ENCODE results near the gene EEF2KMT. TPM values are rescaled to one million over a fixed set of nuclear protein-coding genes. Genes with fewer than 3 reads are reported as not detected.
"Not testable (repeated sequence)": the region's sequence is repeated elsewhere in the genome, so short reads cannot be mapped to it uniquely, and the experiment has no call there.

EEF2KMT gene, protein sequence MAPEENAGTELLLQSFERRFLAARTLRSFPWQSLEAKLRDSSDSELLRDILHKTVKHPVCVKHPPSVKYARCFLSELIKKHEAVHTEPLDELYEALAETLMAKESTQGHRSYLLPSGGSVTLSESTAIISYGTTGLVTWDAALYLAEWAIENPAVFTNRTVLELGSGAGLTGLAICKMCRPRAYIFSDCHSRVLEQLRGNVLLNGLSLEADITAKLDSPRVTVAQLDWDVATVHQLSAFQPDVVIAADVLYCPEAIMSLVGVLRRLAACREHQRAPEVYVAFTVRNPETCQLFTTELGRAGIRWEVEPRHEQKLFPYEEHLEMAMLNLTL
- total RNA-seq, result 10 to 100 TPM; 19.8 to 30.2 (median 27.3) TPM

DNA sequence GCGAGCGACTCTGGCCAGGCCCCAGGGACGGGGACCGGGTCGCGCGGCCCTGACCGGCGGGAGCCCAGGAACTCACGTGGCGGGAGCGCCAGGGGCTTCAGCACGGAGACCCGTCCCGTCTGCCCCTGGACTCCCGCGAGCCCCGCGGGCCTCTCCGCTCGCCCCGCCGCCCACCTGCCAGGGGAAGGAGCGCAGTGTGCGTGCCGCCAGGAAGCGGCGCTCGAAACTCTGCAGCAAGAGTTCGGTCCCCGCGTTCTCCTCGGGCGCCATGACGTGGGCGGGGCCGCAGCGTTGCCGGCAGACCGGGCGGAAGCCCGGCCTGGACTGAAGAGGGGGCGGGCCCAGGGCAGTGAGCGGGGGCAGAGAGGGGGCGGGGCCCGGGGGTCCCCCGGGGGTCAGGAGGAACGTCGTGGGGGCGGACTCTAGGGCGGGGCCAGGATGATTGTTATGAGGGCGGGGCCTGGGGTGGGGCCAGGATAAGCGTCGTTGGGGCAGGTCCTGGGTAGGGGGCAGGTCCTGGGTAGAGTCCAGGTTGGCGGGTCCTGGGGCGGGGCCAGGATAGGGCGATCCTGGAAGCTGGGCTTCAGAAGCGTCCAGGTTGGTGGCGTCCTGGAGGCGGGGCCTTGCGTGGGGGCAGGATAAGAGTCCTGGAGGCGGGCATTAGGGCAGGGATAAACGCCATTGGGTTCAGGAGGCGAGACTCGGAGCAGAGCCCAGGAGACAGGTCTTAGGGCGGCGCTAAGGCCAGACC is at the start of gene EEF2KMT:
EEF2KMT (minus strand) TSS at position 326 of the 751 bp plus-strand sequence; CDS start at position 270, 56 bp downstream.
- H3K27me3 Mint-ChIP-seq (ENCODE audit: low read depth); H3K36me3 Mint-ChIP-seq (ENCODE audit: insufficient read depth); H3K9me3 Mint-ChIP-seq: not testable (repeated sequence)
- Mint-ChIP-seq H3K4me1 (ENCODE audit: low read depth) (peaks cover 23% of the 10 kb centered on the region), H3K4me3 (peak within 1 kb of the TSS; percentile 89)
- DNase-seq, result peak; percentile 88
- peak; percentile 98 to 99 for ATAC-seq

GRCh38 chr16:5144621-5144956 is 47.0 kb upstream of the EEF2KMT start:
- ATAC-seq, H3K4me3 Mint-ChIP-seq, H3K9me3 Mint-ChIP-seq: not testable (repeated sequence)

DNA sequence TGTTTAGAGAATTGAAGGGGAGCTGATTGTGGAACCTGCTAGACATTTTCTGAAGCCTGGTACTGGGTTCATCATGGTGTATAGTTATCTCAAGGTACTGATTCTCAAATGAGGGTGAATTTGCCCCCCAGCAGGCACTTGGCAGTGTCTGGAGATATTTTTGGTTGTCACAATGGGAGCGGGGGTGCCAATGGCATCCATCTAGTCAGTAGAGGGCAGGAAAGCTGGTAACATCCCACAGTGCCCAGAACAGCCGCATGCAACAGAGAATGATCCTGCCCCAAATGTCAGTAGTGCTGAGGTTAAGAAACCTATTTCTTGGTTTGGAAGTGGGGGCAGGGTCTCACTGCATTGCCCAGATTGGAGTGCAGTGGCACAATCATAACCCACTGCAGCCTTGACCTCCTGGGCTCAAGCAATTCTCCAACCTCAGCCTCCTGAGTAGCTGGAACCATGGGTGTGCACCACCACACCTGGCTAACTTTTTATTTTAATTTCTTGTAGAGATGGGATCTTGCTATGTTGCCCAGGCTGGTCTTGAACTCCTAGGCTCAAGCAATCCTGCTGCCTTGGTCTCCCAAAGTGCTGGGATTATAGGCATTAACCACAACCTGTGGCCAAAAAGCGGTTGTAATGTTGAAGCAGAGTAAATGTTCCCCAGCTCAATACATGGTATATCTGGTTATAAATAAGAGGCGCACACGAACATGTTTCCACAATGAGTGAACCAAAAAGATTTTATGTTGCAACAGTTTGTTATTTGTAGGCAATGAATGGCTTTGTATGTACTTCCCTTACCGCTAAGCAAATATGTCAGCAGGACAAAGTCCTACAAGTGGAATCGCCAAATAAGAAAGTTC is 46.4 kb upstream of the EEF2KMT start:
- Mint-ChIP-seq H3K4me3 (no peak overlapping the region), H3K9me3 (no peaks in the 10 kb centered on the region), H3K27me3 (ENCODE audit: low read depth) (peaks cover 29% of the 10 kb centered on the region), H3K36me3 (ENCODE audit: insufficient read depth) (no peaks in the 10 kb centered on the region), H3K4me1 (ENCODE audit: low read depth) (no peaks in the 10 kb centered on the region)
- ATAC-seq (no peak), DNase-seq (no peak)

More at GRCh38 chr16:5144621-5144956, 47.0 kb upstream of the EEF2KMT start:
- peaks cover 27% of the 10 kb centered on the region for H3K27me3 Mint-ChIP-seq (ENCODE audit: low read depth)
- not testable (repeated sequence) for DNase-seq; H3K4me1 Mint-ChIP-seq (ENCODE audit: low read depth); H3K36me3 Mint-ChIP-seq (ENCODE audit: insufficient read depth)

GRCh38 chr16:5140151-5140550 is 42.6 kb upstream of the EEF2KMT start:
- not testable (repeated sequence) for H3K4me3 Mint-ChIP-seq; H3K36me3 Mint-ChIP-seq (ENCODE audit: insufficient read depth); DNase-seq; H3K4me1 Mint-ChIP-seq (ENCODE audit: low read depth); ATAC-seq; H3K9me3 Mint-ChIP-seq
- peaks cover 26% of the 10 kb centered on the region for H3K27me3 Mint-ChIP-seq (ENCODE audit: low read depth)

- not testable (repeated sequence) for H3K36me3 Mint-ChIP-seq (ENCODE audit: insufficient read depth); H3K9me3 Mint-ChIP-seq; H3K4me1 Mint-ChIP-seq (ENCODE audit: low read depth); DNase-seq; H3K4me3 Mint-ChIP-seq; ATAC-seq
- H3K27me3 Mint-ChIP-seq (ENCODE audit: low read depth), result peaks cover 36% of the 10 kb centered on the region
Observed at GRCh38 chr16:5134739-5135452, 37.3 kb upstream of the EEF2KMT start.

DNA sequence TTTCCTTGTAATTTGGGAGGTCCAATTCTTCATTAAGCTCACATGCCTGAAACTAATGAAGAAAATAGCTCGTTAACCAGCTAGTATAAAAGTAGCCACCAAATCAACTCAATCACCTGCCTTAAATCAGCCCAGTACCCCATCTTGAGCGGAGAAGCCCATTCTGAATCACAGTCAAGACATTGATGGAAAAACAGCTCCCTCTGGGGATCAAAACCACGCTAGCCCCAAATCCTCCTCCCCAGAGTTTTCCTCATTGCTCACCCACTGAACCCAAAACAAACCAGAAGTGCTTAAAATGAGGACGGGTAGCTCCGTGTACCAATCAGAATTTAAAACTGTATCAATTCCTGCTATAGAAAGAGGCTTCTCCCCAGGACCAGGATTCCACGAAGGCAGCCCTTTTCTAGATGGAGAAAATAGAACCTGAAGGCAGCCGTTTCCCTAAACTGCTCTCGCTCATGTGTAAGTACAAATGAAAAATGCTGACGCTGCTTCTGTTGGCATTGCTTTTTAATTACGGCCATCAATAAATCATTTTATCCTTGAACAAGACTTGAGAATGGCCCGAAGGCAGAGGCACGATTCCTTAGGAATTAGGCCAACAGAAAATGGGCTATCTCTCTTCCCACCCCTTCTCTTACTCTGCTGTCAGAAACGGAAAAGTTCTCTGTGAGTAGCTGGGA is 35.5 kb upstream of the EEF2KMT start:
- not testable (repeated sequence) for ATAC-seq; H3K4me1 Mint-ChIP-seq (ENCODE audit: low read depth); DNase-seq; H3K4me3 Mint-ChIP-seq; H3K9me3 Mint-ChIP-seq; H3K36me3 Mint-ChIP-seq (ENCODE audit: insufficient read depth)
- peaks cover 37% of the 10 kb centered on the region for H3K27me3 Mint-ChIP-seq (ENCODE audit: low read depth)

- not testable (repeated sequence) for ATAC-seq; H3K36me3 Mint-ChIP-seq (ENCODE audit: insufficient read depth); H3K4me3 Mint-ChIP-seq; H3K9me3 Mint-ChIP-seq; H3K4me1 Mint-ChIP-seq (ENCODE audit: low read depth); DNase-seq
- peaks cover 32% of the 10 kb centered on the region for H3K27me3 Mint-ChIP-seq (ENCODE audit: low read depth)
Observed at GRCh38 chr16:5131467-5132004, 33.9 kb upstream of the EEF2KMT start.

GRCh38 chr16:5117300-5118087 is 19.9 kb upstream of the EEF2KMT start:
- H3K36me3 Mint-ChIP-seq (ENCODE audit: insufficient read depth); H3K9me3 Mint-ChIP-seq; DNase-seq; ATAC-seq: not testable (repeated sequence)
- Mint-ChIP-seq H3K4me1 (ENCODE audit: low read depth) (peaks cover 13% of the 10 kb centered on the region), H3K4me3 (peak overlapping the region; percentile 52), H3K27me3 (ENCODE audit: low read depth) (peaks cover 18% of the 10 kb centered on the region)

- not testable (repeated sequence) for H3K4me3 Mint-ChIP-seq; ATAC-seq; DNase-seq; H3K9me3 Mint-ChIP-seq; H3K36me3 Mint-ChIP-seq (ENCODE audit: insufficient read depth)
- peaks cover 13% of the 10 kb centered on the region for H3K4me1 Mint-ChIP-seq (ENCODE audit: low read depth)
- peaks cover 16% of the 10 kb centered on the region for H3K27me3 Mint-ChIP-seq (ENCODE audit: low read depth)
Observed at GRCh38 chr16:5116780-5117295, 19.2 kb upstream of the EEF2KMT start.

GRCh38 chr16:5110933-5111332 is 13.3 kb upstream of the EEF2KMT start:
- not testable (repeated sequence) for H3K4me1 Mint-ChIP-seq (ENCODE audit: low read depth); H3K27me3 Mint-ChIP-seq (ENCODE audit: low read depth); ATAC-seq; H3K4me3 Mint-ChIP-seq; H3K9me3 Mint-ChIP-seq; DNase-seq; H3K36me3 Mint-ChIP-seq (ENCODE audit: insufficient read depth)

DNA sequence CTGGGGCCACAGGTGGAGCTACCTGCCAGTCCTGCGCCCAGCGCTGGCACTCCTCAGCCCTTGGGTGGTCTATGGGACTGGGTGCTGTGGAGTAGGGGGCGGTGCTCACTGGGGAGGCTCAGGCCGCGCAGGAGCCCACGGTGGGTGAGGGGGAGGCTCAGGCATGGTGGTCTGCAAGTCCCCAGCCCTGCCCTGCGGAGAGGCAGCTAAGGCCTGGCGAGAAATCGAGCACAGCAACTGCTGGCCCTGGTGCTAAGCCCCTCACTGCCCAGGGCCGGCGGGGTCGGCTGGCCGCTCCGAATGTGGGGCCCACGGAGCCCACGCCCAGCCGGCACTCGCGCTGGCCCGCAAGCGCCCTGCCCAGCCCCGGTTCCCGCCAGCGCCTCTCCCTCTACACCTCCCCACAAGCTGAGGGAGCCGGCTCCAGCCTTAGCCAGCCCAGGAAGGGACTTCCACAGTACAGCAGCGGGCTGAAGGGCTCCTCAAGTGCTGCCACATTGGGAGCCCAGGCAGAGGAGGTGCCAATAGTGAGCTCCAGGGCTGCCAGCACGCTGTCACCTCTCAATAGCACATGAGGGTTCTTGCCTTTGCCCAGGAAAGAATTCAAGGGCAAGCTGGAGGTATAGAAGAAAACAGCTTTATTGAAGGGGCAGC is 11.0 kb upstream of the EEF2KMT start:
- no peaks in the 10 kb centered on the region for H3K36me3 Mint-ChIP-seq (ENCODE audit: insufficient read depth)
- no peak overlapping the region for H3K4me3 Mint-ChIP-seq
- H3K27me3 Mint-ChIP-seq (ENCODE audit: low read depth), result peaks cover 6% of the 10 kb centered on the region
- no peak for ATAC-seq
- DNase-seq, result no peak
- H3K9me3 Mint-ChIP-seq, result no peaks in the 10 kb centered on the region
- no peaks in the 10 kb centered on the region for H3K4me1 Mint-ChIP-seq (ENCODE audit: low read depth)

DNA sequence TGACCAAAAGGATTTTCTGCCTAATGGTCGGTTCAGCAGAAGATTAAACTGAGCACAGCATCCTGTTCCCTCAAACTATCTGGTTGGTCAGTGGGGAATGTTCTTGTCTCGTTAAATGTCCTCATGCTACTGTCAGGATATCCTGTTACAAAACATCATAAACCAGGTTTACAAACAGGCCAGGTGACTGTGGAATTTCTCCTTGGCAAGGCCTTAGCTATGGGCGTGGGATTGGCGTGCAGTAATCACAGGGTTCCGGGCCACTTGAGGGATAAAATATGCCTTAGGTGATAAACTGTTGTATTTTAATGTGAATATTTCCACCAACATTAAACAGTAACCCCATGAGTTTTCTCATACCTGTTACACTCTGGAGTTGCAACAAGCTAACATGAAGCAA is 7.4 kb upstream of the EEF2KMT start:
- not testable (repeated sequence) for DNase-seq; H3K4me1 Mint-ChIP-seq (ENCODE audit: low read depth); ATAC-seq; H3K27me3 Mint-ChIP-seq (ENCODE audit: low read depth); H3K36me3 Mint-ChIP-seq (ENCODE audit: insufficient read depth); H3K9me3 Mint-ChIP-seq; H3K4me3 Mint-ChIP-seq

All from activated T-cell treated with anti-CD3 and anti-CD28 coated beads, Interleukin-2, amount 50 U/mL, for 4 hours (primary cell).